Upper lobe of left lung (tissue), 4 donors: ENCODE measurements around the gene PRKCH.

Experiments used
- POLR2A ChIP-seq, 4 donors: fragments of 450-650 bp; IDR thresholded peaks; one replicate each; pipeline ENCODE4 v1.5.1; 2016 to 2017; ENCODE audit warnings: antibody characterized with exemption in 4 of 4, mild to moderate bottlenecking in 2 of 4
- TF ChIP-seq, protein P1 (sequence below), 6 experiments: fragments of 450-650 bp in 4 of 6; fragments of 200-600 bp in 2 of 6; sonication (generic) in 2 of 6; IDR thresholded peaks; one replicate each; pipeline ENCODE4 v1.5.1; 2016 to 2019; ENCODE audit warnings: antibody characterized with exemption in 6 of 6

DNA sequence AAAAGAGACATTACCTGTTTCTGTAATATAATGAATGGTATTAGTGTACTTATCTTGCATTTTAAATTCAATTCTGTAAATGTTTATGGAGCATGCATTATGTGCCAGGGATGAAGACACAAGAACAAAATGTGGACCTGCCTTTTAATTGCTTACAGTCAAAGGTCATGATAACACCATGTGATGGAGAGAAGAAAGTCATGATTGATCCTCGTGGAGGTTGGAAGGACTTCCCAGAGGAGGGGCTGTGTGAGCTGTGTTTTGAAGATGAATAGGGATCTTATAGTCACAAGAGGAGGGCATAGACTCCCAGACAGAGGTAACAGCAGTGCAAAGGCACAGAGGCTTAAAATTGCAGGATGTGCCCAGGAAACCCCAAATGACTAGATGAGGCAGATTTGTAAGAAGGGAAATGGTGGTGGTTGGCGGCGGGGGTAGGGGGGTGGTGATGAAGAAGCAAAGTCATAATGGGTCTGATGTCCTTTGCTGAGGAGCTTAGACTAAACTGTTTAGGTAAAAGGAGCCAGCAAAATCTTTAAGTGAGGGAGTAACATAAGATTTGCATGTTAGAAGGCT lies 151.5 kb downstream of the PRKCH start:
- TF ChIP-seq, protein P1, sequence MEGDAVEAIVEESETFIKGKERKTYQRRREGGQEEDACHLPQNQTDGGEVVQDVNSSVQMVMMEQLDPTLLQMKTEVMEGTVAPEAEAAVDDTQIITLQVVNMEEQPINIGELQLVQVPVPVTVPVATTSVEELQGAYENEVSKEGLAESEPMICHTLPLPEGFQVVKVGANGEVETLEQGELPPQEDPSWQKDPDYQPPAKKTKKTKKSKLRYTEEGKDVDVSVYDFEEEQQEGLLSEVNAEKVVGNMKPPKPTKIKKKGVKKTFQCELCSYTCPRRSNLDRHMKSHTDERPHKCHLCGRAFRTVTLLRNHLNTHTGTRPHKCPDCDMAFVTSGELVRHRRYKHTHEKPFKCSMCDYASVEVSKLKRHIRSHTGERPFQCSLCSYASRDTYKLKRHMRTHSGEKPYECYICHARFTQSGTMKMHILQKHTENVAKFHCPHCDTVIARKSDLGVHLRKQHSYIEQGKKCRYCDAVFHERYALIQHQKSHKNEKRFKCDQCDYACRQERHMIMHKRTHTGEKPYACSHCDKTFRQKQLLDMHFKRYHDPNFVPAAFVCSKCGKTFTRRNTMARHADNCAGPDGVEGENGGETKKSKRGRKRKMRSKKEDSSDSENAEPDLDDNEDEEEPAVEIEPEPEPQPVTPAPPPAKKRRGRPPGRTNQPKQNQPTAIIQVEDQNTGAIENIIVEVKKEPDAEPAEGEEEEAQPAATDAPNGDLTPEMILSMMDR (IDR thresholded peaks at IDR 0.05), result no peak
- no peak for TF ChIP-seq POLR2A (IDR thresholded peaks at IDR 0.05)
